Posterior vena cava (tissue), 2 donors: Measurements from ENCODE around the gene NCOR2. TPM values are rescaled to one million over a fixed set of nuclear protein-coding genes. Genes with fewer than 3 reads are reported as not detected.

ENCODE experiments used
- DNase-seq: peaks from one replicate; pipeline ENCODE4 v3.0.0-alpha.2; 2020; ENCODE audit warnings: low spot score
- intact Hi-C, 2 donors: fragments of 100-400 bp; cut with DNase I; formaldehyde crosslinking; loops; one replicate each; pipeline versions ENCODE4 v1.14.1 to v1.14.2; 2022 to 2023
- total RNA-seq, 2 donors: library from RNA; stranded (reverse); fragmentation: NEBNext Ultra II Directional; extraction: Animal tissue kit (Norgen Biotek cat#: 25700); gene quantifications; one replicate each; pipeline ENCODE4 v1.2.1, GENCODE V29; 2021
- donor health status: DM: yes; HTN: yes; CAD: no.
- donor health status: DM: yes; HTN: yes; CAD: no.

NCOR2 gene
- total RNA-seq, 2 donors from 2014 or later: 210 to 279 TPM

- no peak for DNase-seq
- intact Hi-C loops: loop anchor here in 1 of 2 donors (5.0 kb wide), 2 partner anchors 48 to 62 kb away; partner anchors contain the start of gene NCOR2
Measured at GRCh38 chr12:124519746-124520145, 47.7 kb downstream of the NCOR2 start.

DNA sequence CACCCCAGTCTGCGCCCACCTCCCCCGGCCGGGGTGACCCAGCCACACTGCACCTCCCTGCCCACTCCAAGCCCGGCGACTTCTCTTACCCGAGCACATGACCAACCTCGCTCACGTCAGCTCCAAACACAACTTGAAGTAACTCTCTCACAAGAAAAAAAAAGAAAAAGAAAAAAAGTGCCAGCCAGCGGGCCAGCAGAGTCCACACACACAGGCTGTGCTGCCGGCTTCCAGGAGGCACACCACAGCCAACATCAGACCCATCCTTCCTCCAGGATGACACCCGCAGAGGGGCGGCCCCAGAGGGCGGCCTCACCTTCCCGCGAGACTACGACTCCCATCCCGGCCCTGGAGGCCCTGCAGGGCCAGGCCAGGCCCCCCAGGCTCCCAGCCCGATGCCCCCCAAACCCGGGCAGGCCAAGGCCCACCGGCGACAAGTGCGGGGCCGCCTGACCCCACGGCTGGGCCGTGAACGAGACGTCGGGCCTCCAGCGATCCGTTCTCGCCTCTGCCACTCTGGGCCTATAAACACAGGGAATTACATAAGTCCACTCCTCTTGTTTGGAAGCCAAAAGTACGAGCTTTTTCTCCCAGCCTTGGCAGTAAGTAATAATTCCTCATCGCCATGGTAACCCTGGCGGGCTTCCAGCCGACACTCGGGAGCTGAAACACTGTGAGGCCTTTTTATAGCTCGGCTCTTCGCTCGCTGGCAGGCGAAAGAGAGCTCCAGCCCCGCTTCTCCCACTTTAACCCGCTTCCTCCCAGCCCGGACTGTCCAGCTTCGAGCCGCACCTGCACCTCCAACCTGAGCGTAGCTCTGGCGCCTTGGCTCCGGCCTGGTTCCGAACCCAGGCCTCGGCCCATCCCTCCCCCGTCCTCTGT is 49.1 kb downstream of the NCOR2 start:
- intact Hi-C loops: loop anchor here in 1 of 2 donors (5.0 kb wide), 2 partner anchors 49 to 61 kb away; partner anchors contain the start of gene NCOR2
- peak; percentile 99 for DNase-seq
